NCI-H2107 treated with DMSO at 0.1 percent for 48 hours (cell line): ENCODE results near the gene NADK.
"Not testable (repeated sequence)": the region's sequence is repeated elsewhere in the genome, so short reads cannot be mapped to it uniquely, and the experiment has no call there.

Experiments used
- DNase-seq: peaks from one replicate; lab custom pipeline; 2025; ENCODE audit not compliant: unreplicated experiment; lab: John Stamatoyannopoulos, UW

Gene NADK

GRCh38 chr1:1707897-1708296, 70.4 kb downstream of the NADK start:
- DNase-seq: not testable (repeated sequence)

- DNase-seq: not testable (repeated sequence)
These were observed 71.0 kb downstream of the NADK start for GRCh38 chr1:1707241-1707640.

DNA sequence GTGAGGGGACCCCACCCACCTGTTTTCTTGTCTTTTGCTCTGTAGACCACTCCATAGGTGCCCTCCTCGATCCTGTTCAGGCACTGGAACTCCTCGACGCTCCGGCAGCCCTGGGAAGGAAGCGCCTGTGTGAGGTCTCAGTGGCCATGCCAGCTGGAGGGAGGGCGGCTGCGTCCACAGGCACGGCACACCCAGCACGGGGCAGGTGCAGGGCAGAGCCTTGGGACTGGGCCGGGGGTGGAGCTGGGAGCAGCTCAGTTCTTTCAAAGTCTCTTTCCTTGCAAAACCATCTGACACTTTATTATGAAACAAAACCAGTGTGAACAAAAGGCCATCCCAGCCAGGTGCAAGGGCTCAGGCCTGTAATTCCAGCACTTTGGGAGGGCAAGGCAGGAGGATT, 72.6 kb downstream of the NADK start:
- DNase-seq: not testable (repeated sequence)

GRCh38 chr1:1704284-1704957, 73.8 kb downstream of the NADK start:
- not testable (repeated sequence) for DNase-seq

GRCh38 chr1:1703796-1704195, 74.5 kb downstream of the NADK start:
- no peak for DNase-seq

DNA sequence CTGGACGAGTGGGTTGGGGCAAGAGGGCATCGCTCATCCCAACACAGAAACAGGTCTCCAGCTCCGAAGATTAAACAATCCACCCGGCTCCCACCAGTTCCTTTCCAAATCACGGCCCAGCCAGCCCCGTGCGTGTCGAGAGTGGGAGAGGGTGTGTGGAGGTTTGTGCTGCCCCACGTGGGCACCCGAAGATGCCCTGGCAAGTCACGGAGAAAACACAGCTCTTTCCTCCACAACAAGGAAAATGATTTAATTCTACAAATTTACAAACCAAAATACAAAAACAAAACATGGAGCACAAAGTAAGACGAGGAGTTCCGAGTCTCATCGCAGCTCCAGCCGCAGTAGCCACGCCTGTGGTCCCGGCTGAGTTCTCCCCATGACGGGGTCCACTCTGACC, 75.8 kb downstream of the NADK start:
- DNase-seq: not testable (repeated sequence)
